Thyroid gland (tissue), 4 donors: ENCODE results near the gene ELL. TPM values are rescaled to one million over a fixed set of nuclear protein-coding genes. Genes with fewer than 3 reads are reported as not detected.
A peak's percentile ranks its signal among the peaks of the same experiment; 100 is the strongest.

ENCODE experiments used
- DNase-seq, 2 donors: peaks; one replicate each; pipeline ENCODE4 v3.0.0-alpha.2; 2019
- H3K27ac ChIP-seq, 3 donors: fragments of 200-600 bp; sonication (generic); 1 replicate in 2 of 3; 2 replicates in 1 of 3; pipeline ENCODE4 v1.5.1; 2016 to 2019; ENCODE audit warnings: mild to moderate bottlenecking in 1 of 3, moderate library complexity in 1 of 3
- H3K27me3 ChIP-seq: fragments of 200-600 bp; sonication (generic); one replicate; pipeline ENCODE4 v1.5.1; 2019
- H3K36me3 ChIP-seq, 2 donors: fragments of 200-600 bp; sonication (generic); one replicate each; pipeline ENCODE4 v1.5.1; 2016 to 2019
- H3K4me1 ChIP-seq, 2 donors: fragments of 200-600 bp; sonication (generic); one replicate each; pipeline ENCODE4 v1.5.1; 2017 to 2019
- H3K4me3 ChIP-seq, 3 donors: fragments of 200-600 bp; sonication (generic); replicated peaks in 1 of 3; 1 replicate in 2 of 3; 2 replicates in 1 of 3; pipeline ENCODE4 v1.5.1; 2016; ENCODE audit warnings: mild to moderate bottlenecking in 1 of 3
- H3K9me3 ChIP-seq: fragments of 200-600 bp; sonication (generic); one replicate; pipeline ENCODE4 v1.5.1; 2017
- CTCF ChIP-seq, 6 experiments: fragments of 200-600 bp in 3 of 6; fragments of 450-650 bp in 3 of 6; sonication (generic) in 3 of 6; IDR thresholded peaks; one replicate each; pipeline ENCODE4 v1.5.1; 2016 to 2019; ENCODE audit warnings: antibody characterized with exemption in 6 of 6, mild to moderate bottlenecking in 2 of 6, inconsistent platforms in 1 of 6, moderate library complexity in 1 of 6
- POLR2A ChIP-seq, 2 donors: fragments of 450-650 bp; IDR thresholded peaks; one replicate each; pipeline ENCODE4 v1.6.1; 2017; ENCODE audit warnings: antibody characterized with exemption in 2 of 2, mild to moderate bottlenecking in 2 of 2, moderate library complexity in 1 of 2
- WGBS, 2 donors: methylation state at CpG; one replicate each; pipeline ENCODE4 v1.1.5; 2017; 5-methylcytosine and 5-hydroxymethylcytosine counted together
- intact Hi-C: fragments of 100-400 bp; cut with DNase I; formaldehyde crosslinking; loops from one replicate; pipeline ENCODE4 v1.15.1; 2023
- total RNA-seq, 4 donors: library from RNA; depleted of rRNA; stranded (reverse); fragments of >200 nt; gene quantifications; one replicate each; pipeline ENCODE4 v1.2.3, GENCODE V29; 2016

ELL gene
- total RNA-seq, 4 donors from 2014 or later: 10.8 to 31.0 (median 11.5) TPM

- Histone ChIP-seq H3K4me1 (peaks cover 4 to 9% of the 10 kb centered on the region in 2 donors), H3K36me3 (peaks cover 0 to under 1% of the 10 kb centered on the region in 2 donors), H3K4me3 (peak overlapping the region; percentile 62 to 100 (median 98)), H3K27me3 (no peaks in the 10 kb centered on the region), H3K27ac (peak overlapping the region; percentile 90 to 95 (median 91)), H3K9me3 (no peaks in the 10 kb centered on the region)
- no peak for DNase-seq
- WGBS, 2 donors: 68 to 71% methylated on average over 3 of the region's 3 CpGs
- intact Hi-C loops: no loop called here
- TF ChIP-seq CTCF (IDR thresholded peaks at IDR 0.05) (no peak), POLR2A (IDR thresholded peaks at IDR 0.05) (no peak)
Observed at GRCh38 chr19:18558604-18559003, 36.7 kb upstream of the ELL start.

GRCh38 chr19:18558202-18558555 is 36.3 kb upstream of the ELL start:
- no peaks in the 10 kb centered on the region for H3K27me3 ChIP-seq
- peaks cover 4 to 9% of the 10 kb centered on the region in 2 donors for H3K4me1 ChIP-seq
- 7 to 8% methylated on average over 11 of the region's 11 CpGs for WGBS, 2 donors
- DNase-seq: peak in 1 of 2 donors; percentile 8
- TF ChIP-seq POLR2A (IDR thresholded peaks at IDR 0.05): no peak
- no peak for TF ChIP-seq CTCF (IDR thresholded peaks at IDR 0.05)
- peak overlapping the region; percentile 62 to 100 (median 98) for H3K4me3 ChIP-seq
- peak overlapping the region; percentile 90 to 95 (median 91) for H3K27ac ChIP-seq
- intact Hi-C loops: no loop called here
- H3K36me3 ChIP-seq: no peaks in the 10 kb centered on the region
- no peaks in the 10 kb centered on the region for H3K9me3 ChIP-seq

GRCh38 chr19:18557411-18558201 is 35.7 kb upstream of the ELL start, which contains the start of gene KXD1:
KXD1 (plus strand) TSS chr19:18557870; CDS start chr19:18562057, 4,187 bp downstream.
- Histone ChIP-seq H3K4me3 (peak within 1 kb of the TSS; percentile 62 to 100 (median 98)), H3K36me3 (no peaks in the 10 kb centered on the region), H3K9me3 (no peaks in the 10 kb centered on the region), H3K4me1 (peaks cover 4 to 9% of the 10 kb centered on the region in 2 donors), H3K27ac (peak within 1 kb of the TSS; percentile 90 to 95 (median 91)), H3K27me3 (no peaks in the 10 kb centered on the region)
- peak in 1 of 2 donors; percentile 74 for TF ChIP-seq POLR2A (IDR thresholded peaks at IDR 0.05)
- no peak for TF ChIP-seq CTCF (IDR thresholded peaks at IDR 0.05)
- peak; percentile 99 for DNase-seq
- WGBS, 2 donors: 1 to 3% methylated on average over 24 to 32 of the region's 58 CpGs
- intact Hi-C loops: no loop called here

GRCh38 chr19:18551631-18552030 is 29.8 kb upstream of the ELL start:
- WGBS, 2 donors: 58% methylated on average over 6 of the region's 6 CpGs
- Histone ChIP-seq H3K4me3 (no peak overlapping the region), H3K9me3 (no peaks in the 10 kb centered on the region), H3K36me3 (no peaks in the 10 kb centered on the region), H3K27me3 (no peaks in the 10 kb centered on the region), H3K4me1 (no peaks in the 10 kb centered on the region), H3K27ac (no peak overlapping the region)
- DNase-seq: no peak
- intact Hi-C loops: no loop called here
- TF ChIP-seq POLR2A (IDR thresholded peaks at IDR 0.05): no peak
- TF ChIP-seq CTCF (IDR thresholded peaks at IDR 0.05): no peak

- no peak for TF ChIP-seq CTCF (IDR thresholded peaks at IDR 0.05)
- TF ChIP-seq POLR2A (IDR thresholded peaks at IDR 0.05): peak in 1 of 2 donors; percentile 2
- 16 to 22% methylated on average over 8 to 9 of the region's 12 CpGs for WGBS, 2 donors
- DNase-seq: peak; percentile 18 to 22
- H3K27ac ChIP-seq: peak overlapping the region in 2 of 3 donors; percentile 86 to 90
- H3K36me3 ChIP-seq: peaks cover 5 to 22% of the 10 kb centered on the region in 2 donors
- H3K4me1 ChIP-seq: peaks cover 6 to 11% of the 10 kb centered on the region in 2 donors
- H3K4me3 ChIP-seq: peak overlapping the region in 1 of 3 donors; percentile 61
- H3K9me3 ChIP-seq: no peaks in the 10 kb centered on the region
- no peaks in the 10 kb centered on the region for H3K27me3 ChIP-seq
- intact Hi-C loops: no loop called here
Observed at GRCh38 chr19:18543814-18544475, 22.1 kb upstream of the ELL start.
